CD1c-positive myeloid dendritic cell (primary cell): Measurements from ENCODE around the gene GCSAML.
"Not testable (repeated sequence)": the region's sequence is repeated elsewhere in the genome, so short reads cannot be mapped to it uniquely, and the experiment has no call there.

ENCODE experiments used
- DNase-seq: peaks from one replicate; pipeline ENCODE4 v3.0.0-alpha.2; 2016; ENCODE audit errors: extremely low spot score

Gene GCSAML

GRCh38 chr1:247548769-247549182 is at the start of gene GCSAML:
TSS of gene GCSAML (plus strand) at chr1:247549134. CDS start at chr1:247549192, 58 bp downstream.
- DNase-seq = peak; percentile 33

- DNase-seq = peak; percentile 34
These were observed 48.1 kb upstream of the GCSAML start for GRCh38 chr1:247500865-247501264.

GRCh38 chr1:247506831-247507230 is 42.1 kb upstream of the GCSAML start:
- DNase-seq = no peak

GRCh38 chr1:247517795-247518612 is 30.9 kb upstream of the GCSAML start:
- DNase-seq = no peak

- DNase-seq = no peak
These were observed 30.4 kb upstream of the GCSAML start for GRCh38 chr1:247518613-247518891.

- not testable (repeated sequence) for DNase-seq
These were observed 27.0 kb upstream of the GCSAML start for GRCh38 chr1:247521886-247522285.

- no peak for DNase-seq
These were observed 20.0 kb upstream of the GCSAML start for GRCh38 chr1:247528812-247529474.

- peak; percentile 37 for DNase-seq
These were observed 19.1 kb upstream of the GCSAML start for GRCh38 chr1:247529771-247530355.

- DNase-seq = no peak
These were observed 18.1 kb upstream of the GCSAML start for GRCh38 chr1:247530785-247531184.

GRCh38 chr1:247531937-247532336 is 17.0 kb upstream of the GCSAML start:
- no peak for DNase-seq

- no peak for DNase-seq
These were observed 13.5 kb upstream of the GCSAML start for GRCh38 chr1:247535402-247535801.

- no peak for DNase-seq
These were observed 12.6 kb upstream of the GCSAML start, which contains the start of gene OR2C3 for GRCh38 chr1:247536340-247536739. TSS of gene OR2C3 (minus strand) at chr1:247536440. CDS start at chr1:247532511, 3,929 bp downstream.

GRCh38 chr1:247538561-247538960 is 10.4 kb upstream of the GCSAML start:
- DNase-seq = no peak

GRCh38 chr1:247539215-247539614 is 9.7 kb upstream of the GCSAML start:
- no peak for DNase-seq

GRCh38 chr1:247540581-247540980 is 8.4 kb upstream of the GCSAML start:
- DNase-seq = no peak

- no peak for DNase-seq
These were observed 6.1 kb upstream of the GCSAML start for GRCh38 chr1:247542811-247543210.

- DNase-seq = no peak
These were observed 842 bp upstream of the GCSAML start for GRCh38 chr1:247548092-247548491.

- no peak for DNase-seq
These were observed 2.8 kb downstream of the GCSAML start for GRCh38 chr1:247551721-247552120.

GRCh38 chr1:247552231-247552630 is 3.3 kb downstream of the GCSAML start:
- no peak for DNase-seq

- DNase-seq = no peak
These were observed 9.2 kb downstream of the GCSAML start for GRCh38 chr1:247557926-247558674.

GRCh38 chr1:247561711-247562110 is 12.8 kb downstream of the GCSAML start:
- DNase-seq = no peak

GRCh38 chr1:247562198-247562597 is 13.3 kb downstream of the GCSAML start:
- DNase-seq = no peak
